HL-60 (cell line): Measurements from ENCODE around the gene GDAP1L1.

ENCODE experiments used
- GABPA ChIP-seq: IDR thresholded peaks from 2 replicates; pipeline ENCODE4 v1.6.1; 2012; ENCODE audit warnings: low read depth
- POLR2AphosphoS5 ChIP-seq: IDR thresholded peaks from 2 replicates; pipeline ENCODE4 v1.6.1; 2012; ENCODE audit warnings: low read depth
- SPI1 ChIP-seq: IDR thresholded peaks from 2 replicates; pipeline ENCODE4 v1.6.1; 2012; ENCODE audit warnings: low read depth, mild to moderate bottlenecking, borderline replicate concordance
- TF ChIP-seq, protein P1 (sequence below): IDR thresholded peaks from one replicate; pipeline ENCODE4 v1.5.1; 2011; ENCODE audit warnings: low read length, control low read depth, inconsistent platforms; ENCODE audit not compliant: insufficient read depth

DNA sequence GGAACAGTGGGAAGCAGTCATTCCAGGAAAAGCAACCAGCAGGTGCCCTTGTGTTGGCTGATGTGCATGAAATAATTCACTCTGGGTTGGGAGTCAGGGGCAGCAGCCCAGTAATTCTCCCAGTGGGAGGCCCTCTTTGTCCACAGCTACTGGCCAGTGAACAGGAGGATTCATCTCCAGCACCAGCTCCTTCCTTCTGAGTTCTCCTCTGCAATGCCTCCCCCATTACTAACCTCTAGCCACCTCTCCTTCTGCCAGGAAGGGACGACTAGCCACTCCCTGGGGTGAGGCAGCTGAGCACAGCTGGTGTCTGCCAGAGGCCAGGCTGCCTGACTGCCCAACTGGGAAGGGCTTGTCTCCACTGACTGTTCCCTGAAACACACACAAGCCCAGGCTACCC is 77.2 kb downstream of the GDAP1L1 start:
- TF ChIP-seq GABPA, result no peak
- TF ChIP-seq POLR2AphosphoS5, result no peak
- TF ChIP-seq, protein P1, sequence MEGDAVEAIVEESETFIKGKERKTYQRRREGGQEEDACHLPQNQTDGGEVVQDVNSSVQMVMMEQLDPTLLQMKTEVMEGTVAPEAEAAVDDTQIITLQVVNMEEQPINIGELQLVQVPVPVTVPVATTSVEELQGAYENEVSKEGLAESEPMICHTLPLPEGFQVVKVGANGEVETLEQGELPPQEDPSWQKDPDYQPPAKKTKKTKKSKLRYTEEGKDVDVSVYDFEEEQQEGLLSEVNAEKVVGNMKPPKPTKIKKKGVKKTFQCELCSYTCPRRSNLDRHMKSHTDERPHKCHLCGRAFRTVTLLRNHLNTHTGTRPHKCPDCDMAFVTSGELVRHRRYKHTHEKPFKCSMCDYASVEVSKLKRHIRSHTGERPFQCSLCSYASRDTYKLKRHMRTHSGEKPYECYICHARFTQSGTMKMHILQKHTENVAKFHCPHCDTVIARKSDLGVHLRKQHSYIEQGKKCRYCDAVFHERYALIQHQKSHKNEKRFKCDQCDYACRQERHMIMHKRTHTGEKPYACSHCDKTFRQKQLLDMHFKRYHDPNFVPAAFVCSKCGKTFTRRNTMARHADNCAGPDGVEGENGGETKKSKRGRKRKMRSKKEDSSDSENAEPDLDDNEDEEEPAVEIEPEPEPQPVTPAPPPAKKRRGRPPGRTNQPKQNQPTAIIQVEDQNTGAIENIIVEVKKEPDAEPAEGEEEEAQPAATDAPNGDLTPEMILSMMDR, result no peak
- no peak for TF ChIP-seq SPI1
